Measurements from ENCODE around the gene TMEM87A. TPM values are rescaled to one million over a fixed set of nuclear protein-coding genes. Genes with fewer than 3 reads are reported as not detected.
A peak's percentile ranks its signal among the peaks of the same experiment; 100 is the strongest.

TMEM87A gene
- total RNA-seq, 1 donor from 2014 or later: 52.6 TPM

- H3K36me3 Mint-ChIP-seq (ENCODE audit: low read depth): peaks cover 75% of the 10 kb centered on the region
- no peaks in the 10 kb centered on the region for H3K27me3 Mint-ChIP-seq
- peak overlapping the region; percentile 16 for H3K4me3 Mint-ChIP-seq
- intact Hi-C loops (cut with micrococcal nuclease): no loop called here
- POLR2A ChIA-PET: interaction anchor here (2.6 kb wide), 1 partner anchor 54 kb away, joined by 7 read pairs; the partner anchor contains the start of genes GANC and TMEM87A
- peak; percentile 65 for ATAC-seq (ENCODE audit: low read depth)
- H3K9me3 Mint-ChIP-seq: no peaks in the 10 kb centered on the region
- no peak for TF ChIP-seq CTCF (IDR thresholded peaks at IDR 0.05)
- CTCF ChIA-PET: no interaction called here
- H3K4me1 Mint-ChIP-seq: peaks cover 24% of the 10 kb centered on the region
- peak overlapping the region; percentile 38 for H3K27ac Mint-ChIP-seq
- no peak for DNase-seq
Observed at GRCh38 chr15:42218953-42219592, 54.2 kb downstream of the TMEM87A start.

GRCh38 chr15:42217568-42217967 is 55.7 kb downstream of the TMEM87A start:
- ChIA-PET POLR2A (interaction anchor here (0.6 kb wide), 1 partner anchor 252 kb away, joined by 3 read pairs; no protein-coding TSS in a partner anchor), CTCF (no interaction called here)
- ATAC-seq (ENCODE audit: low read depth) (no peak), DNase-seq (no peak)
- intact Hi-C loops (cut with micrococcal nuclease): no loop called here
- no peak for TF ChIP-seq CTCF (IDR thresholded peaks at IDR 0.05)
- Mint-ChIP-seq H3K4me3 (no peak overlapping the region), H3K4me1 (peaks cover 24% of the 10 kb centered on the region), H3K36me3 (ENCODE audit: low read depth) (peaks cover 74% of the 10 kb centered on the region), H3K27me3 (no peaks in the 10 kb centered on the region), H3K27ac (no peak overlapping the region), H3K9me3 (no peaks in the 10 kb centered on the region)

GRCh38 chr15:42215913-42216829 is 57.1 kb downstream of the TMEM87A start:
- intact Hi-C loops (cut with micrococcal nuclease): no loop called here
- Mint-ChIP-seq H3K36me3 (ENCODE audit: low read depth) (peaks cover 79% of the 10 kb centered on the region), H3K27ac (no peak overlapping the region), H3K4me3 (no peak overlapping the region), H3K4me1 (peaks cover 24% of the 10 kb centered on the region), H3K9me3 (no peaks in the 10 kb centered on the region), H3K27me3 (no peaks in the 10 kb centered on the region)
- DNase-seq: no peak
- no peak for TF ChIP-seq CTCF (IDR thresholded peaks at IDR 0.05)
- no peak for ATAC-seq (ENCODE audit: low read depth)
- POLR2A ChIA-PET: no interaction called here
- CTCF ChIA-PET: no interaction called here

- TF ChIP-seq CTCF (IDR thresholded peaks at IDR 0.05): no peak
- DNase-seq (no peak), ATAC-seq (ENCODE audit: low read depth) (no peak)
- no peak overlapping the region for H3K4me3 Mint-ChIP-seq
- CTCF ChIA-PET: no interaction called here
- intact Hi-C loops (cut with micrococcal nuclease): no loop called here
- peaks cover 15% of the 10 kb centered on the region for H3K4me1 Mint-ChIP-seq
- H3K9me3 Mint-ChIP-seq: no peaks in the 10 kb centered on the region
- peaks cover 79% of the 10 kb centered on the region for H3K36me3 Mint-ChIP-seq (ENCODE audit: low read depth)
- POLR2A ChIA-PET: no interaction called here
- H3K27me3 Mint-ChIP-seq: no peaks in the 10 kb centered on the region
- H3K27ac Mint-ChIP-seq: no peak overlapping the region
Observed at GRCh38 chr15:42214600-42214999, 58.6 kb downstream of the TMEM87A start.

GRCh38 chr15:42213511-42213910 is 59.7 kb downstream of the TMEM87A start:
- ATAC-seq (ENCODE audit: low read depth): no peak
- no peak for DNase-seq
- Mint-ChIP-seq H3K36me3 (ENCODE audit: low read depth) (peaks cover 70% of the 10 kb centered on the region), H3K9me3 (no peaks in the 10 kb centered on the region), H3K4me3 (no peak overlapping the region), H3K27me3 (no peaks in the 10 kb centered on the region), H3K27ac (no peak overlapping the region), H3K4me1 (peaks cover 4% of the 10 kb centered on the region)
- TF ChIP-seq CTCF (IDR thresholded peaks at IDR 0.05): no peak
- ChIA-PET CTCF (no interaction called here), POLR2A (no interaction called here)
- intact Hi-C loops (cut with micrococcal nuclease): no loop called here

Data from activated B cell treated with CpG ODN at 0.5 μM for 24 hours (primary cell).